Measurements from ENCODE around the gene PTPRT. TPM values are rescaled to one million over a fixed set of nuclear protein-coding genes. Genes with fewer than 3 reads are reported as not detected.

The PTPRT gene
- polyA plus RNA-seq, 3 donors = not detected

DNA sequence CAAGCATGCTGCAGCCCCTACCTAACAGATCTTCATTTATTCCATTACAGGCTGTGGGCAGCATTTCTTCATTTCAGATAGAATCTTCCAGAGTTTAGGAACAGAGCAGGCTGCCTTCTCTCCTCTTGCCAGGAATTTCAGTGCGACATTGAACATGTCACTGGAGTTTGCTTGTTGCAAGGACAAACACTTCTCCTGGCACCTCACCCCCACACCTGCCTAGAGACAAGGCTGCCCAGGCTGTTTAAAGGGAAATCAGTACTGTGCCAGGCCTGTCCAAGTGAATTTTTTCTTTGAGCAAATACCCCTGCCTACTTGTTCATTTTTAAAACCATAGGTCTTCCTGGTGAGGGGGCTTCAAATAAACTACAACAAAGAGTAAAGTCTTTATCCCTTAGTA lies 594.1 kb downstream of the PTPRT start:
- no peak overlapping the region for H2AFZ ChIP-seq (ENCODE audit: insufficient read depth, low read depth, low read length, poor library complexity, severe bottlenecking)
- H3K79me2 ChIP-seq (ENCODE audit: insufficient read depth, low read length) = no peaks in the 10 kb centered on the region
- H3K27ac ChIP-seq (ENCODE audit: low read depth in 1 of 2, low read length in 2 of 2) = no peak overlapping the region
- no CpG with 5 or more reads among the region's 1 CpG for WGBS (ENCODE audit: insufficient coverage)
- no peaks in the 10 kb centered on the region for H3K9me3 ChIP-seq (replicated peaks in 1 of 2; ENCODE audit: control insufficient read depth in 1 of 2, insufficient read depth in 1 of 2, low read length in 2 of 2)
- H3K4me3 ChIP-seq (replicated peaks in 1 of 3; ENCODE audit: low read depth in 2 of 3, low read length in 3 of 3) = no peak overlapping the region
- Mint-ChIP-seq H3K36me3 (no peaks in the 10 kb centered on the region), H3K27ac (no peak overlapping the region), H3K27me3 (ENCODE audit: low read depth in 3 of 3) (peaks cover 0 to 4% (median 0%) of the 10 kb centered on the region in 3 donors), H3K4me1 (peaks cover 10% of the 10 kb centered on the region), H3K4me3 (no peak overlapping the region), H3K9me3 (peaks cover 0 to 3% (median 0%) of the 10 kb centered on the region in 7 donors)
- no peak overlapping the region for H3K9ac ChIP-seq (ENCODE audit: insufficient read depth, low read length, poor library complexity, severe bottlenecking)
- peaks cover 7 to 9% of the 10 kb centered on the region in 2 donors for H3K4me1 ChIP-seq (ENCODE audit: control insufficient read depth in 1 of 2, insufficient read depth in 2 of 2, low read length in 2 of 2)
- no peak for TF ChIP-seq CTCF (IDR thresholded peaks at IDR 0.05)
- DNase-seq = no peak
- H3K4me2 ChIP-seq (replicated peaks; ENCODE audit: extremely low read depth, low read length, poor library complexity, severe bottlenecking) = no peak overlapping the region
- no peaks in the 10 kb centered on the region for H3K27me3 ChIP-seq (ENCODE audit: control insufficient read depth in 2 of 2, insufficient read depth in 2 of 2, low read length in 2 of 2)
- intact Hi-C loops (cut with micrococcal nuclease) = no loop called here
- H4K20me1 ChIP-seq (ENCODE audit: insufficient read depth, low read length) = no peaks in the 10 kb centered on the region
- H3K36me3 ChIP-seq (replicated peaks in 1 of 2; ENCODE audit: control insufficient read depth in 1 of 2, insufficient read depth in 2 of 2, low read length in 2 of 2) = no peaks in the 10 kb centered on the region

- 94% methylated on average over 2 of the region's 3 CpGs for WGBS (ENCODE audit: insufficient coverage)
- Histone ChIP-seq H3K4me3 (replicated peaks in 1 of 3; ENCODE audit: low read depth in 2 of 3, low read length in 3 of 3) (no peak overlapping the region), H3K27ac (ENCODE audit: low read depth in 1 of 2, low read length in 2 of 2) (no peak overlapping the region), H3K9me3 (replicated peaks in 1 of 2; ENCODE audit: control insufficient read depth in 1 of 2, insufficient read depth in 1 of 2, low read length in 2 of 2) (no peaks in the 10 kb centered on the region), H4K20me1 (ENCODE audit: insufficient read depth, low read length) (no peaks in the 10 kb centered on the region), H3K4me1 (ENCODE audit: control insufficient read depth in 1 of 2, insufficient read depth in 2 of 2, low read length in 2 of 2) (peaks cover 7 to 9% of the 10 kb centered on the region in 2 donors), H3K36me3 (replicated peaks in 1 of 2; ENCODE audit: control insufficient read depth in 1 of 2, insufficient read depth in 2 of 2, low read length in 2 of 2) (no peaks in the 10 kb centered on the region), H3K4me2 (replicated peaks; ENCODE audit: extremely low read depth, low read length, poor library complexity, severe bottlenecking) (no peak overlapping the region), H3K79me2 (ENCODE audit: insufficient read depth, low read length) (no peaks in the 10 kb centered on the region), H3K9ac (ENCODE audit: insufficient read depth, low read length, poor library complexity, severe bottlenecking) (no peak overlapping the region), H2AFZ (ENCODE audit: insufficient read depth, low read depth, low read length, poor library complexity, severe bottlenecking) (no peak overlapping the region), H3K27me3 (ENCODE audit: control insufficient read depth in 2 of 2, insufficient read depth in 2 of 2, low read length in 2 of 2) (no peaks in the 10 kb centered on the region)
- DNase-seq = no peak
- peaks cover 10% of the 10 kb centered on the region for H3K4me1 Mint-ChIP-seq
- intact Hi-C loops (cut with micrococcal nuclease) = no loop called here
- no peak for TF ChIP-seq CTCF (IDR thresholded peaks at IDR 0.05)
- peaks cover 0 to 2% (median 0%) of the 10 kb centered on the region in 3 donors for H3K27me3 Mint-ChIP-seq (ENCODE audit: low read depth in 3 of 3)
- H3K27ac Mint-ChIP-seq = no peak overlapping the region
- H3K4me3 Mint-ChIP-seq = no peak overlapping the region
- H3K9me3 Mint-ChIP-seq = peaks cover 0 to 3% (median 0%) of the 10 kb centered on the region in 7 donors
- H3K36me3 Mint-ChIP-seq = no peaks in the 10 kb centered on the region
These were observed 595.0 kb downstream of the PTPRT start for GRCh38 chr20:42594659-42595058.

All from CD14-positive monocyte (primary cell).